K562 (cell line): Measurements from ENCODE around the gene PCCA. TPM values are rescaled to one million over a fixed set of nuclear protein-coding genes. Genes with fewer than 3 reads are reported as not detected.

Experiments used
- ATAC-seq: fragments of 200-7000 bp; cut with Tn5 transposase; 3 replicates; pipeline ENCODE4 v1.9.1; 2020; ENCODE audit warnings: moderate library complexity
- BruUV-seq: library from RNA; stranded (reverse); fragments of 400-500 nt; replicated peaks from 2 replicates; lab custom pipeline; 2021; lab: Mats Ljungman, UMichigan
- CTCF ChIA-PET: fragments of 300-600 bp; formaldehyde crosslinking; extraction: SDS; loops from one replicate; lab custom pipeline; 2021; ENCODE audit warnings: low intra/inter-chr PET ratio; lab: Yijun Ruan, JAX
- POLR2A ChIA-PET: fragments of 300-600, 350-650 bp; sonication (Branson Sonifier 250); formaldehyde crosslinking; extraction: SDS; loops from one replicate; lab custom pipeline; 2021; ENCODE audit warnings: antibody characterized with exemption, inconsistent platforms; lab: Yijun Ruan, JAX
- DNase-seq, 4 experiments: peaks; one replicate each; pipeline versions ENCODE4 v3.0.0 to v3.0.0-alpha.2; 2011 to 2018; ENCODE audit warnings: low spot score in 3 of 4, mixed read lengths in 3 of 4; ENCODE audit errors: extremely low read depth in 1 of 4
- FAIRE-seq: peaks from 2 replicates; lab custom pipeline; 2011; peaks lifted over from hg19 to GRCh38; lab: Jason Lieb, UNC
- H2AFZ ChIP-seq: 2 replicates; pipeline ENCODE4 v1.6.0; 2011; ENCODE audit warnings: low read depth, low read length, control low read depth, inconsistent platforms
- H3K27ac ChIP-seq: fragments of 200-600 bp; 3 replicates; pipeline ENCODE4 v1.8.0; 2011; ENCODE audit warnings: low read depth, mild to moderate bottlenecking, control low read depth, inconsistent platforms, low read length, moderate library complexity, mixed read lengths; ENCODE audit errors: extremely low read depth
- H3K27me3 ChIP-seq, 2 experiments: fragments of 300-600 bp in 1 of 2; 2 replicates in 1 of 2; 3 replicates in 1 of 2; pipeline versions ENCODE4 v1.6.0 to v1.8.0; 2011; ENCODE audit warnings: inconsistent platforms in 2 of 2, low read length in 2 of 2, mild to moderate bottlenecking in 1 of 2, mixed read lengths in 1 of 2, moderate library complexity in 1 of 2; ENCODE audit not compliant: control insufficient read depth in 2 of 2, insufficient read depth in 2 of 2
- H3K36me3 ChIP-seq: fragments of 300-600 bp; 3 replicates; pipeline ENCODE4 v1.8.0; 2011; ENCODE audit warnings: mild to moderate bottlenecking, low read length, inconsistent platforms; ENCODE audit not compliant: control insufficient read depth, insufficient read depth
- H3K4me1 ChIP-seq, 2 experiments: fragments of 200-600 bp in 1 of 2; replicated peaks in 1 of 2; 2 replicates in 1 of 2; 3 replicates in 1 of 2; pipeline versions ENCODE4 v1.5.1 to v1.8.0; 2011; ENCODE audit warnings: inconsistent platforms in 2 of 2, low read length in 2 of 2, mild to moderate bottlenecking in 1 of 2, mixed read lengths in 1 of 2, moderate library complexity in 1 of 2; ENCODE audit not compliant: control insufficient read depth in 2 of 2, insufficient read depth in 2 of 2
- H3K4me2 ChIP-seq: 2 replicates; pipeline ENCODE4 v1.6.1; 2011; ENCODE audit warnings: low read length, control low read depth, inconsistent platforms, mixed read lengths; ENCODE audit not compliant: insufficient read depth
- H3K4me3 ChIP-seq: fragments of 200-600 bp; sonication (generic), shearing (Covaris generic); 2 replicates; pipeline ENCODE4 v1.5.1; 2016; ENCODE audit warnings: control low read depth, inconsistent platforms
- H3K79me2 ChIP-seq: fragments of 200-600 bp; 3 replicates; pipeline ENCODE4 v1.8.0; 2011; ENCODE audit warnings: low read length, inconsistent platforms; ENCODE audit not compliant: control insufficient read depth, insufficient read depth
- H3K9ac ChIP-seq, 2 experiments: 2 replicates each; pipeline versions ENCODE4 v1.6.0 to v1.6.1; 2011; ENCODE audit warnings: low read depth in 2 of 2, low read length in 2 of 2, control low read depth in 1 of 2, inconsistent platforms in 1 of 2, mild to moderate bottlenecking in 1 of 2, mixed read lengths in 1 of 2; ENCODE audit not compliant: insufficient read depth in 1 of 2
- H3K9me1 ChIP-seq: one replicate; pipeline ENCODE4 v1.6.0; 2011; ENCODE audit warnings: inconsistent platforms, mild to moderate bottlenecking, low read length, moderate library complexity; ENCODE audit not compliant: control insufficient read depth, insufficient read depth
- H3K9me3 ChIP-seq: replicated peaks from 2 replicates; pipeline ENCODE4 v1.5.1; 2011; ENCODE audit warnings: low read depth, low read length, inconsistent platforms; ENCODE audit not compliant: control insufficient read depth, insufficient read depth
- H4K20me1 ChIP-seq: replicated peaks from 2 replicates; pipeline ENCODE4 v1.6.1; 2011; ENCODE audit warnings: low read length, inconsistent platforms, mixed read lengths; ENCODE audit not compliant: control insufficient read depth, insufficient read depth
- DIDO1 ChIP-seq: fragments of 450-650 bp; IDR thresholded peaks from 2 replicates; pipeline ENCODE4 v1.6.1; 2016; ENCODE audit warnings: low read depth, missing biosample characterization, missing genetic modification characterization
- MTF1 ChIP-seq: fragments of 250-450 bp; sonication (Bioruptor Pico); IDR thresholded peaks from 2 replicates; pipeline ENCODE4 v1.9.0; 2021; ENCODE audit warnings: moderate library complexity, mild to moderate bottlenecking, inconsistent platforms, borderline replicate concordance
- MYBL2 ChIP-seq, 2 experiments: fragments of 450-650 bp in 1 of 2; sonication (generic) in 1 of 2; formaldehyde crosslinking in 1 of 2; IDR thresholded peaks; 2 replicates each; pipeline versions ENCODE4 v1.6.1 to v1.8.1; 2017 to 2022; ENCODE audit warnings: borderline replicate concordance in 1 of 2, inconsistent platforms in 1 of 2, low read depth in 1 of 2, mild to moderate bottlenecking in 1 of 2, missing genetic modification reagents in 1 of 2, moderate library complexity in 1 of 2
- PHF21A ChIP-seq: fragments of 450-650 bp; IDR thresholded peaks from 2 replicates; pipeline ENCODE4 v1.6.1; 2017; ENCODE audit warnings: low read depth, borderline replicate concordance
- PHF8 ChIP-seq: fragments of 200-600 bp; sonication (generic); IDR thresholded peaks from 2 replicates; pipeline ENCODE4 v1.6.1; 2012; ENCODE audit warnings: mixed run types, mild to moderate bottlenecking, inconsistent platforms, low read length, moderate library complexity, borderline replicate concordance
- RFX1 ChIP-seq: fragments of 450-650 bp; IDR thresholded peaks from 2 replicates; pipeline ENCODE4 v1.6.1; 2016; ENCODE audit warnings: mild to moderate bottlenecking, moderate library complexity
- SIN3A ChIP-seq, 2 experiments: fragments of 150-350 bp in 1 of 2; IDR thresholded peaks; 2 replicates each; pipeline ENCODE4 v1.6.1; 2011 to 2016; ENCODE audit warnings: borderline replicate concordance in 2 of 2, low read depth in 2 of 2, low read length in 2 of 2, mild to moderate bottlenecking in 2 of 2, moderate library complexity in 2 of 2; ENCODE audit not compliant: control insufficient read depth in 1 of 2
- SIN3B ChIP-seq: fragments of 450-650 bp; IDR thresholded peaks from 2 replicates; pipeline ENCODE4 v1.6.1; 2017; ENCODE audit warnings: low read depth, mild to moderate bottlenecking, moderate library complexity
- TCFL5 ChIP-seq: fragments of 250-450 bp; sonication (Bioruptor Pico); conservative IDR thresholded peaks from 2 replicates; pipeline ENCODE4 v1.6.1; 2021; ENCODE audit warnings: mild to moderate bottlenecking, moderate library complexity, matching md5 sums
- WGBS: fragments of 100-300 bp; shearing (Covaris generic); methylation state at CpG from one replicate; pipeline ENCODE4 v1.1.6; 2016; ENCODE audit warnings: low coverage, mixed read lengths; ENCODE audit not compliant: insufficient coverage; ENCODE audit errors: missing lambda C conversion rate; 5-methylcytosine and 5-hydroxymethylcytosine counted together
- in situ Hi-C: fragments of 300-500 bp; cut with MboI; formaldehyde crosslinking; loops from 4 replicates; pipeline ENCODE4 v1.15.0; 2018; ENCODE audit warnings: inconsistent platforms, mixed read lengths
- intact Hi-C: fragments of 100-400 bp; cut with micrococcal nuclease; formaldehyde crosslinking; loops from 2 replicates; pipeline ENCODE4 v1.14.2; 2022
- polyA plus RNA-seq, 8 experiments: library from polyadenylated mRNA; depleted of rRNA in 4 of 8; stranded (reverse) in 5 of 8; unstranded in 3 of 8; fragments of >200 nt; fragmentation: Nextera tagmentation in 2 of 8; fragmentation: Illumina TruSeq in 1 of 8; extraction: Ambion mirVana in 2 of 8; extraction: Trizol in 1 of 8; gene quantifications; 2 replicates each; pipeline versions ENCODE4 v1.2.1 to v1.2.3, GENCODE V29; 2011 to 2014; ENCODE audit warnings: inconsistent platforms in 1 of 8, missing spikeins in 1 of 8
- total RNA-seq, 7 experiments: library from RNA; depleted of rRNA in 6 of 7; stranded (reverse); fragments of >200 nt in 6 of 7; fragmentation: Illumina TruSeq in 2 of 7; extraction: Trizol in 2 of 7; gene quantifications; 2 replicates each; pipeline versions ENCODE4 v1.2.1 to v1.2.3, GENCODE V29; 2011 to 2021; ENCODE audit warnings: low replicate concordance in 1 of 7

Gene PCCA
- total and polyA plus RNA-seq, 9 of the 15 experiments (the other 6 are each of a cell fraction or from before 2014, with no cell fraction given): 5.2 to 14.1 (median 9.7) TPM

DNA sequence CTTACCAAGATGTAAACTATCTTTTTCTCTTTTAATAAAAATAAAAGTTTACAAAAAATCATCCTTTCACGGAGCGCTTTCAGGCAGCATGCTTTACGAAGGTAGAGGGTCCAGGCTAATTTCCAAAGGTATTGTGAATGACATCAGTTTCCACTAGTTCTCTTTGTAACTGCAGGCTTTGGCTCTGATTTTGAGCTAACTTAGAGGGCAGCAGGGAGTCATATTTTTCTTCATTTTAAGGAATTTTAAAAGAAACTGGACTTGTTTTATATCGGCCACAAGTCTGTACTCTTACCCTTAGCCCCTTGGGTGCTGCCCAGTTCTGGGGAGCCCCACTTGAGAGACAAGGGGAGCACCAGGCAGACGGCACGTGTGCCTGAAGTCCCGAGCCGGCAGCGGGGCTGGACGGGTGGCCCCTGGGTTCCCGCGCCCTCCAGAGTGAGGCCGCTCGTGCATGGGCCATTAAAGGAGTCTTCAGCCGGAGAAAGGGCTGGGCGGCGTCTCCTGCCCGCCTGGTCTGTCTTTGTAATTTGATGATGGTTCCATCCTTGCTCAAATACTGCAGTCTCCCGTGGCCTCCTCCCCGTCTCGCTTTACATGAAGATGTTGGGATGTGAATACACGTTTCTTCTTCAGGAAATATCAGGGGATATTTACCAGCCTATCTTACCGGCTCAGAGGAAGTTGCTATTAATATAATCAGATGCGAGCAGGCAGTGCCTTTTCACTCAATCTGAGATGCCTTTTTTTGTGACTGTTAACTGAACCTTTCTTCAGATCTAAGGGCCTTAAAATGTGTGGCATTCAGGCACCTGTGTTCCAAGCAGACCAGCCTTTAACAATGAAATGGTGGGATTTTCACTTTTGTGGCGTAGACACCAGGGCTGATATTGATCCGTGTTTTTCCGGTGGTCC, 432.3 kb downstream of the PCCA start:
- Histone ChIP-seq H3K27ac (no peak overlapping the region), H3K9me3 (no peaks in the 10 kb centered on the region), H3K79me2 (no peaks in the 10 kb centered on the region), H3K27me3 (no peaks in the 10 kb centered on the region), H3K9ac (no peak overlapping the region), H3K36me3 (no peaks in the 10 kb centered on the region), H3K9me1 (no peaks in the 10 kb centered on the region), H3K4me2 (no peak overlapping the region)
- no TSS peak for BruUV-seq
- WGBS: 49% methylated on average over 13 of the region's 27 CpGs
- DNase-seq: no peak
- FAIRE-seq: no peak
- POLR2A ChIA-PET: no interaction called here
- CTCF ChIA-PET: no interaction called here
- TF ChIP-seq DIDO1 (tag) (no peak), PHF21A (no peak), PHF8 (no peak), SIN3B (no peak), RFX1 (no peak), MTF1 (CRISPR knock-in tag) (no peak), TCFL5 (no peak), SIN3A (IDR thresholded peaks at IDR 0.05; ENCODE audit: borderline replicate concordance in 2 of 2, control insufficient read depth in 1 of 2, low read depth in 2 of 2, low read length in 2 of 2) (no peak), MYBL2 (IDR thresholded peaks at IDR 0.05; ENCODE audit: low read depth) (no peak), MYBL2 (CRISPR knock-in tag; IDR thresholded peaks at IDR 0.05; ENCODE audit: borderline replicate concordance) (no peak)
- TF ChIP-seq, all 486 proteins: peak for 0
- intact Hi-C loops: no loop called here
- Histone ChIP-seq H3K4me3 (no peak overlapping the region), H2AFZ (no peak overlapping the region), H3K4me1 (no peaks in the 10 kb centered on the region), H4K20me1 (no peaks in the 10 kb centered on the region)
- no peak for ATAC-seq
- in situ Hi-C loops: no loop called here
